ENCODE data around the gene PYROXD2. TPM values are rescaled to one million over a fixed set of nuclear protein-coding genes. Genes with fewer than 3 reads are reported as not detected.
A peak's percentile ranks its signal among the peaks of the same experiment; 100 is the strongest.

Gene PYROXD2
- total and polyA plus RNA-seq, 12 donors = 4.6 to 70.6 (median 28.3) TPM

GRCh38 chr10:98404571-98405359, 10.2 kb downstream of the PYROXD2 start:
- Histone ChIP-seq H3K4me3 (no peak overlapping the region), H3K27me3 (no peaks in the 10 kb centered on the region), H3K36me3 (replicated peaks in 1 of 2) (no peaks in the 10 kb centered on the region), H3K9me3 (replicated peaks in 1 of 3) (no peaks in the 10 kb centered on the region), H3K27ac (peak overlapping the region in 1 of 5 donors; percentile 40), H3K4me1 (replicated peaks in 1 of 2) (peaks cover 0 to 12% of the 10 kb centered on the region in 2 donors)
- no peak for DNase-seq
- whole genome bisulfite sequencing, 4 donors = 69 to 82% (median 76%) methylated on average over 8 of the region's 8 CpGs
- TF ChIP-seq POLR2A (IDR thresholded peaks at IDR 0.05) (no peak), CTCF (IDR thresholded peaks at IDR 0.05) (no peak)
- intact Hi-C loops (cut with DNase I) = no loop called here

- TF ChIP-seq CTCF (IDR thresholded peaks at IDR 0.05) (no peak), POLR2A (IDR thresholded peaks at IDR 0.05) (no peak)
- Histone ChIP-seq H3K4me1 (replicated peaks in 1 of 2) (peaks cover 0 to 12% of the 10 kb centered on the region in 2 donors), H3K27me3 (no peaks in the 10 kb centered on the region), H3K27ac (peak overlapping the region in 1 of 5 donors; percentile 36), H3K36me3 (replicated peaks in 1 of 2) (no peaks in the 10 kb centered on the region), H3K9me3 (replicated peaks in 1 of 3) (no peaks in the 10 kb centered on the region), H3K4me3 (no peak overlapping the region)
- no peak for DNase-seq
- intact Hi-C loops (cut with DNase I) = no loop called here
- 69 to 78% (median 76%) methylated on average over 7 of the region's 7 CpGs for WGBS, 4 donors
Measured at GRCh38 chr10:98403812-98404504, 11.0 kb downstream of the PYROXD2 start.

DNA sequence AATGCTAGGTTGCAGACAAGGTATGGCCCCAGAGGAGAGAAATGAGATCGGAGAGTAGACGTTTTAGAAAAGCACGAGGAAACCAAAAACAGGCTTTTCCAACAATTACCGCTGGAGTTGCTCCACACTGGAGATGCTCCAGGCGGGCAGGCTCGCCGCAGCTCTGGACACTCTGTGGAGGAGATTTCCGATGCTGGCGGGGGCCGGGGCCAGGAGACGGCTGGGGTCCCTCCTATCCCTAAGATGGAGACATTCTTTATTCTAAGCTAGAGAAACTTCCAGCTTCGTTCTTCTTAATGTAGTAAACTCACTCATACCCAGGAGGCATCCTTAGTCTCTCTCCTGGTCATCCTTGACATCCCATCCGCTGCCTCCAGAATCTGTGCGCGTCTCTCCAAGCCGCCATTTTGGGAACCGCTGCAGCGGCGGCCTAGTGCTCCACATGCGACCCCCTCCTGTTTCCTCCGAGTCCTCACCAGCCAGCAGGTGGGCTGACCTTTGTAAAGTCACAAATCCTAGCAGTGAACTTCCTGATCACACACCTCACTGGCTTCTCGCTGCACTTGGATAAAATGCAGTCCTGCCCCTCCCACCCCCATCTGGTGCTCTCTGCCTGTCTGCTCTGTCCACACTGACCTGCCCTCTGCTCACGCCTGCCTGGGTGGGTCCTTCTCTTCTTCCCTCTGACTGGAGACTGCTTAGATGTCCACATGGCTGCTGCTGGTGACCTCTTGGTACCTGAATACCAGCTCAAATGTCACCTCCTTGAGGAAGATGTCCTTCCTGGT, 11.9 kb downstream of the PYROXD2 start:
- no peak overlapping the region for H3K27ac ChIP-seq
- intact Hi-C loops (cut with DNase I) = no loop called here

More for the DNA sequence above, 11.9 kb downstream of the PYROXD2 start:
- TF ChIP-seq POLR2A (IDR thresholded peaks at IDR 0.05) (no peak), CTCF (IDR thresholded peaks at IDR 0.05) (no peak)
- no peaks in the 10 kb centered on the region for H3K9me3 ChIP-seq (replicated peaks in 1 of 3)
- 95 to 97% (median 96%) methylated on average over 23 of the region's 23 CpGs for WGBS, 4 donors
- no peak overlapping the region for H3K4me3 ChIP-seq
- no peaks in the 10 kb centered on the region for H3K27me3 ChIP-seq
- no peaks in the 10 kb centered on the region for H3K36me3 ChIP-seq (replicated peaks in 1 of 2)
- DNase-seq = no peak
- peaks cover 0 to 12% of the 10 kb centered on the region in 2 donors for H3K4me1 ChIP-seq (replicated peaks in 1 of 2)
